GM10266 (cell line): ENCODE measurements around the gene PRKCE.

Experiments used
- DNase-seq: peaks from one replicate; pipeline ENCODE4 v3.0.0; 2012; ENCODE audit errors: extremely low spot score
- CTCF ChIP-seq: IDR thresholded peaks from 2 replicates; pipeline ENCODE4 v1.5.1; 2012; ENCODE audit warnings: mild to moderate bottlenecking, low read depth; ENCODE audit not compliant: control insufficient read depth, insufficient read depth; ENCODE audit errors: missing control alignments

Gene PRKCE

GRCh38 chr2:45904946-45905631, 253.6 kb downstream of the PRKCE start:
- no peak for DNase-seq

GRCh38 chr2:45905632-45905958, 254.1 kb downstream of the PRKCE start:
- DNase-seq: no peak
- no peak for TF ChIP-seq CTCF

More at GRCh38 chr2:45904946-45905631, 253.6 kb downstream of the PRKCE start:
- TF ChIP-seq CTCF: no peak

- DNase-seq: no peak
- no peak for TF ChIP-seq CTCF
Observed at GRCh38 chr2:45907592-45907991, 256.1 kb downstream of the PRKCE start.

GRCh38 chr2:45908316-45909170, 257.1 kb downstream of the PRKCE start:
- DNase-seq: no peak

GRCh38 chr2:45909171-45909565, 257.7 kb downstream of the PRKCE start:
- no peak for TF ChIP-seq CTCF
- DNase-seq: no peak

More at GRCh38 chr2:45908316-45909170, 257.1 kb downstream of the PRKCE start:
- TF ChIP-seq CTCF: no peak

- DNase-seq: peak; percentile 71
- TF ChIP-seq CTCF: no peak
Observed at GRCh38 chr2:45909677-45910191, 258.3 kb downstream of the PRKCE start.
